H9 (cell line): ENCODE data around the gene OSBP2. TPM values are rescaled to one million over a fixed set of nuclear protein-coding genes. Genes with fewer than 3 reads are reported as not detected.

Experiments
- DNase-seq: peaks from one replicate; pipeline ENCODE4 v3.0.0-alpha.2; 2017
- H2AFZ ChIP-seq: one replicate; pipeline ENCODE4 v1.6.1; 2013; ENCODE audit warnings: mild to moderate bottlenecking, low read length, control low read depth, moderate library complexity
- H2AK5ac ChIP-seq: 2 replicates; pipeline ENCODE4 v1.6.1; 2013; ENCODE audit warnings: low read length, control low read depth, mixed read lengths; ENCODE audit not compliant: insufficient read length
- H2BK120ac ChIP-seq: one replicate; pipeline ENCODE4 v1.6.1; 2013; ENCODE audit warnings: low read depth, mild to moderate bottlenecking, low read length, control low read depth, inconsistent platforms; ENCODE audit not compliant: poor library complexity, severe bottlenecking
- H2BK12ac ChIP-seq: 2 replicates; pipeline ENCODE4 v1.6.1; 2013; ENCODE audit warnings: low read length, control low read depth, mixed read lengths, low read depth; ENCODE audit not compliant: insufficient read length
- H2BK15ac ChIP-seq: 2 replicates; pipeline ENCODE4 v1.6.1; 2013; ENCODE audit warnings: low read depth, low read length, control low read depth
- H2BK20ac ChIP-seq: one replicate; pipeline ENCODE4 v1.6.1; 2013; ENCODE audit warnings: low read depth, mild to moderate bottlenecking, low read length, control low read depth, inconsistent platforms; ENCODE audit not compliant: poor library complexity, severe bottlenecking
- H2BK5ac ChIP-seq: 2 replicates; pipeline ENCODE4 v1.6.1; 2013; ENCODE audit warnings: low read length, control low read depth, mixed read lengths; ENCODE audit not compliant: insufficient read length
- H3K14ac ChIP-seq: 2 replicates; pipeline ENCODE4 v1.6.1; 2013; ENCODE audit warnings: low read length, control low read depth; ENCODE audit not compliant: insufficient read depth
- H3K18ac ChIP-seq: 2 replicates; pipeline ENCODE4 v1.6.1; 2013; ENCODE audit warnings: low read depth, mild to moderate bottlenecking, mixed read lengths, low read length, control low read depth; ENCODE audit not compliant: insufficient read length
- H3K23ac ChIP-seq: 2 replicates; pipeline ENCODE4 v1.6.1; 2013; ENCODE audit warnings: low read length, control low read depth, mixed read lengths, low read depth; ENCODE audit not compliant: insufficient read length
- H3K23me2 ChIP-seq: 2 replicates; pipeline ENCODE4 v1.6.1; 2013; ENCODE audit warnings: low read depth, mild to moderate bottlenecking, mixed read lengths, low read length, control low read depth; ENCODE audit not compliant: insufficient read length, poor library complexity, severe bottlenecking
- H3K27ac ChIP-seq: 2 replicates; pipeline ENCODE4 v1.5.1; 2013; ENCODE audit warnings: low read length, control low read depth, mixed read lengths, low read depth; ENCODE audit not compliant: insufficient read length
- H3K27me3 ChIP-seq: 2 replicates; pipeline ENCODE4 v1.6.1; 2013; ENCODE audit warnings: low read length, control low read depth, inconsistent platforms; ENCODE audit not compliant: insufficient read depth
- H3K4ac ChIP-seq: 2 replicates; pipeline ENCODE4 v1.6.1; 2013; ENCODE audit warnings: low read depth, mild to moderate bottlenecking, control low read depth, inconsistent platforms, low read length, moderate library complexity
- H3K4me1 ChIP-seq: 2 replicates; pipeline ENCODE4 v1.6.1; 2013; ENCODE audit warnings: low read length, control low read depth, inconsistent platforms; ENCODE audit not compliant: insufficient read depth
- H3K4me2 ChIP-seq: 2 replicates; pipeline ENCODE4 v1.6.1; 2013; ENCODE audit warnings: low read length, control low read depth, mixed read lengths; ENCODE audit not compliant: insufficient read length, insufficient read depth
- H3K56ac ChIP-seq: 2 replicates; pipeline ENCODE4 v1.6.1; 2013; ENCODE audit warnings: low read depth, mild to moderate bottlenecking, mixed read lengths, low read length, control low read depth; ENCODE audit not compliant: insufficient read length
- H3K79me1 ChIP-seq: 2 replicates; pipeline ENCODE4 v1.6.1; 2013; ENCODE audit warnings: low read depth, mild to moderate bottlenecking, moderate library complexity, low read length, control low read depth, inconsistent platforms; ENCODE audit not compliant: insufficient read depth, poor library complexity, severe bottlenecking
- H3K79me2 ChIP-seq: 2 replicates; pipeline ENCODE4 v1.6.1; 2013; ENCODE audit warnings: low read length, control low read depth, inconsistent platforms; ENCODE audit not compliant: insufficient read depth
- H3K9ac ChIP-seq: 2 replicates; pipeline ENCODE4 v1.6.1; 2013; ENCODE audit warnings: low read length, control low read depth, mixed read lengths; ENCODE audit not compliant: insufficient read length; ENCODE audit errors: extremely low read depth
- H3K9me3 ChIP-seq: one replicate; pipeline ENCODE4 v1.6.1; 2013; ENCODE audit warnings: low read depth, low read length, inconsistent platforms; ENCODE audit not compliant: control insufficient read depth
- H3T11ph ChIP-seq: one replicate; pipeline ENCODE4 v1.6.1; 2013; ENCODE audit warnings: mild to moderate bottlenecking, low read length, control low read depth, inconsistent platforms
- H4K20me1 ChIP-seq: one replicate; pipeline ENCODE4 v1.6.1; 2013; ENCODE audit not compliant: control insufficient read depth, insufficient read length, insufficient read depth
- H4K5ac ChIP-seq: 2 replicates; pipeline ENCODE4 v1.6.1; 2013; ENCODE audit warnings: low read depth, mild to moderate bottlenecking, mixed read lengths, low read length, control low read depth; ENCODE audit not compliant: insufficient read length
- H4K8ac ChIP-seq: replicated peaks from 2 replicates; pipeline ENCODE4 v1.6.1; 2013; ENCODE audit warnings: low read length, control low read depth, mixed read lengths, low read depth; ENCODE audit not compliant: insufficient read length
- H4K91ac ChIP-seq: 2 replicates; pipeline ENCODE4 v1.6.1; 2013; ENCODE audit warnings: low read depth, mild to moderate bottlenecking, moderate library complexity, mixed read lengths, low read length, control low read depth; ENCODE audit not compliant: insufficient read length
- H3K27ac Mint-ChIP-seq, 3 experiments: 2 replicates in 2 of 3; 3 replicates in 1 of 3; pipeline ENCODE4 v1.8.0; 2020 to 2021; ENCODE audit warnings: mixed read lengths in 3 of 3, mild to moderate bottlenecking in 1 of 3, moderate library complexity in 1 of 3
- H3K27me3 Mint-ChIP-seq: 2 replicates; pipeline ENCODE4 v1.8.0; 2021; ENCODE audit warnings: low read depth, mild to moderate bottlenecking, moderate library complexity, mixed read lengths
- H3K36me3 Mint-ChIP-seq, 3 experiments: 2 replicates in 2 of 3; 3 replicates in 1 of 3; pipeline ENCODE4 v1.8.0; 2020 to 2021; ENCODE audit warnings: low read depth in 3 of 3, mixed read lengths in 3 of 3; ENCODE audit not compliant: insufficient read depth in 1 of 3
- H3K4me1 Mint-ChIP-seq, 2 experiments: 2 replicates each; pipeline ENCODE4 v1.8.0; 2020; ENCODE audit warnings: mixed read lengths in 2 of 2
- H3K4me3 Mint-ChIP-seq, 2 experiments: 2 replicates in 1 of 2; 3 replicates in 1 of 2; pipeline ENCODE4 v1.8.0; 2020 to 2021; ENCODE audit warnings: mild to moderate bottlenecking in 2 of 2, mixed read lengths in 2 of 2, moderate library complexity in 1 of 2
- H3K9me3 Mint-ChIP-seq, 2 experiments: 2 replicates in 1 of 2; 3 replicates in 1 of 2; pipeline ENCODE4 v1.8.0; 2020; ENCODE audit warnings: mild to moderate bottlenecking in 2 of 2, mixed read lengths in 2 of 2, moderate library complexity in 1 of 2
- CTCF ChIP-seq: fragments of 200-600 bp; sonication (generic); conservative IDR thresholded peaks from 3 replicates; pipeline ENCODE4 v1.8.0; 2021; ENCODE audit warnings: antibody characterized with exemption, mild to moderate bottlenecking
- WGBS: extraction: QIAGEN DNeasy Blood & Tissue Kit; methylation state at CpG from one replicate; pipeline ENCODE4 v1.1.7; 2013; ENCODE audit warnings: missing lambda C conversion rate, low lambda C conversion rate, mixed read lengths; ENCODE audit not compliant: insufficient read length; ENCODE audit errors: extremely low coverage; 5-methylcytosine and 5-hydroxymethylcytosine counted together
- total RNA-seq: library from RNA; stranded (reverse); gene quantifications from 2 replicates; pipeline ENCODE4 v1.2.1, GENCODE V29; 2021

Gene OSBP2
- total RNA-seq, 1 experiment from 2014 or later: 3.4 TPM

- H3K27ac Mint-ChIP-seq: no peak overlapping the region
- Histone ChIP-seq H3K79me1 (no peaks in the 10 kb centered on the region), H2BK15ac (no peak overlapping the region), H3K4ac (no peak overlapping the region), H3K14ac (no peak overlapping the region), H4K8ac (no peak overlapping the region), H2BK20ac (no peak overlapping the region), H3K4me1 (no peaks in the 10 kb centered on the region), H3K27ac (no peak overlapping the region), H3K27me3 (no peaks in the 10 kb centered on the region), H3K23me2 (no peaks in the 10 kb centered on the region), H4K20me1 (no peaks in the 10 kb centered on the region), H4K91ac (no peak overlapping the region), H3K23ac (no peak overlapping the region), H2BK12ac (no peak overlapping the region), H2BK120ac (no peak overlapping the region), H2AK5ac (no peak overlapping the region), H3K56ac (no peak overlapping the region), H3K18ac (no peak overlapping the region), H3T11ph (no peak overlapping the region), H3K79me2 (no peaks in the 10 kb centered on the region), H4K5ac (no peak overlapping the region), H3K9me3 (no peaks in the 10 kb centered on the region), H3K9ac (no peak overlapping the region), H2BK5ac (no peak overlapping the region), H3K4me2 (no peak overlapping the region), H2AFZ (no peak overlapping the region)
- H3K4me3 Mint-ChIP-seq: no peak overlapping the region; a peak in 1 of 5 replicates
- DNase-seq: no peak
- H3K4me1 Mint-ChIP-seq: peaks cover 10 to 12% of the 10 kb centered on the region in 2 experiments
- no peak for TF ChIP-seq CTCF
- H3K9me3 Mint-ChIP-seq: peaks cover 0 to 3% of the 10 kb centered on the region in 2 experiments; a peak in 2 of 5 replicates
- no peaks in the 10 kb centered on the region for H3K27me3 Mint-ChIP-seq
- no CpG with 5 or more reads among the region's 2 CpGs for WGBS
- H3K36me3 Mint-ChIP-seq: peaks cover 0 to 4% (median 2%) of the 10 kb centered on the region in 3 experiments; a peak in 2 of 7 replicates
Observed at GRCh38 chr22:30714062-30714461, 19.4 kb downstream of the OSBP2 start.
